HL-60 (cell line): Measurements from ENCODE around the gene MAP6D1.

Source experiments
- CTCF ChIP-seq: IDR thresholded peaks from one replicate; pipeline ENCODE4 v1.5.1; 2011; ENCODE audit warnings: low read length, control low read depth, inconsistent platforms; ENCODE audit not compliant: insufficient read depth
- GABPA ChIP-seq: IDR thresholded peaks from 2 replicates; pipeline ENCODE4 v1.6.1; 2012; ENCODE audit warnings: low read depth
- POLR2AphosphoS5 ChIP-seq: IDR thresholded peaks from 2 replicates; pipeline ENCODE4 v1.6.1; 2012; ENCODE audit warnings: low read depth
- REST ChIP-seq: IDR thresholded peaks from 2 replicates; pipeline ENCODE4 v1.6.1; 2012; ENCODE audit warnings: low read depth; ENCODE audit not compliant: insufficient replicate concordance

GRCh38 chr3:183818041-183818620, 7.2 kb downstream of the MAP6D1 start:
- TF ChIP-seq REST (no peak), CTCF (no peak), POLR2AphosphoS5 (no peak), GABPA (no peak)
